HG03135 (cell line): Measurements from ENCODE around the gene TICAM2.

Experiments
- ATAC-seq: cut with Tn5 transposase; IDR thresholded peaks from one replicate; pipeline ENCODE4 v1.9.1; 2021; ENCODE audit warnings: mild to moderate bottlenecking, moderate library complexity; ENCODE audit not compliant: unreplicated experiment

The TICAM2 gene

DNA sequence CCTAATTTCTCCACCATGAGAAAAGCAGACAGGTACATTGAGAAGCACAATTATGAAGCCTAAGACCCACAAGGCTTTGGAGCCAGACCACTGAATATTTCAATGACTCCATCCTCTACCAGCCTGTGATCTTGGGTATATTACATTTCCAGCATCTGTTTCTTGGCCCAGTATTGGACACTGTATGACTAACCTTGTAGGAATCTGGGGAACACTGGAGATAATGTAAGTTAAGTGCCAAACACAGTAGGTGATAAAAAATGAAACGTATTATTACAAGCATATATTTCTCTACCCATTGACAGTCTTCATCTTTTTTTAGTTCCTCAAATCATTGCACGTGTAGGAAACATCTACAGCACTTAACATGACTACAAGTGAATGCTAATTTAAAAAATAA, 29.1 kb downstream of the TICAM2 start:
- no peak for ATAC-seq

DNA sequence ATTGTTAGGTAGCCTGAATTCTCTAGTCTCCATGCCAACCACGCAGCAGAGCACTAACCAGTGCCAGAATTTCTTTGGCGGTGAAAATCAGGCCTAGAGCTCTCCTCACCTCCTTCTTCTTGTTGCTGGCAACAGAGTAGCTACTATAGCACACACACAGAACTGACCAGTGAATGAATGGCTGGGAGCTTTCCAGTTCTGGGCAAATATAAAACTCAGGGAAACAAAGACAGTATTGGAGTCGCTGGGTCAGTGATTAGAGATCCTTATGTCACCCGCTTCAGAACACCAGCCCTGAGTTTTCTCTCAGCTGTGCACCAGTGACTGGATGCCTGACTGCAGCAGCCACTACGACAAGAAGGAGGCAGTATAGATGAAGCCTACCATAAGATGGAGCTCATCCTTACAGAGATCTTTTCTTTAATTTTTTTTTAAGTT, 30.8 kb downstream of the TICAM2 start:
- no peak for ATAC-seq

DNA sequence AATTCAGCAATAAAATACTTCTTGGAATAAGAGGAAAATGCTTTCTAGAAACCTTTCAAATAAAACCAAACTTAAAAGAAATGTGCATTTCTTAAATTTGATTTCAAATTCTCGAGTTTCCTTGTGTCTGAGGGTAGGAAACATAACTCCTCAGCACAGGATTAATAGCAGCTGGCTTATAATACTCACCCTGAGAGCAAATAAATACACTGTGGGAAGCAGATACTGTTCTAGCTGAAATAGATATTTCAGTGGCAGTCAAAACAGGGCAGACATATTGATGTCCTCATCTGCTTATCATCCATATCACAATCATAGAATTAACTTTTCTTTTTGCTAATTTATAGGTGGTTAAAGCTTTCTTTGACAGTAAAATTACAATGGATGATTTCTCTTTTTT, 33.6 kb downstream of the TICAM2 start:
- no peak for ATAC-seq

DNA sequence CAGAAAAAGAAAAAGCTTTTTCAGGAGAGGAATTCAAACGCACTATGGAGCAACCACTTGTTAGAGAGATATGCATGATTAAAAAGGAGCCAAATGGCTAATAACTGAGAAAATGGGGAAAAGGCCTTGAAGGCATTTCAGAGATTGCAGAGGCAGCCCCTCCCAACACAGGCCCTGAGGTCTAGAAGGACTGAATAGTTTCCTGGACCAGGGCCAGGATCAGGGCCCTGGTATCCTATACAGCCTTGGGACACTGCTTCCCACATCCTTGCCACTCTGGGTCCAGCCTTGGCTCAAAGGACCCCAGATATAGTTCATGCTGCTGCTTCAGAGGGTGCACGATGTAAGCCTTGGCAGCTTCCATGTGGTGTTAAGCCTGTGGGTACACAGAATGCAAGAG, 37.0 kb downstream of the TICAM2 start:
- no peak for ATAC-seq

DNA sequence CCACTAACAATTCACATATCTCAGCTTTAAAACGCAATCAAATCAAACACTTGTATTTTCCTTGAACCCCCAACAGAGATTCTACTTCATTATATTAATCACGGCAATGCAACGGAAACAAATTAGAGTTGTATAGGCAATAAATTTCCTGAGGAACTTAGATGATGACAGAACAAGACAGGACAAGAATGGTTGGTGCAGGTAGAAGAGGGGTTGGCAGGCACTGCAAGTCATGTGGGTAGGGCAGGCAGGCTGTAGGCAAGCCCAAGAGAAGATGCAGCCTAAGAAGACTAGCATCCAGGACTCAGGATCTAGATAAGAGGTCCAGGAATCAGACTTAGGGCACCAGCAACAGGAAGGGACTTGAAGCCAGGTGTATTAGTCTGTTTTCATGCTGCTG, 41.1 kb downstream of the TICAM2 start:
- ATAC-seq, result no peak

DNA sequence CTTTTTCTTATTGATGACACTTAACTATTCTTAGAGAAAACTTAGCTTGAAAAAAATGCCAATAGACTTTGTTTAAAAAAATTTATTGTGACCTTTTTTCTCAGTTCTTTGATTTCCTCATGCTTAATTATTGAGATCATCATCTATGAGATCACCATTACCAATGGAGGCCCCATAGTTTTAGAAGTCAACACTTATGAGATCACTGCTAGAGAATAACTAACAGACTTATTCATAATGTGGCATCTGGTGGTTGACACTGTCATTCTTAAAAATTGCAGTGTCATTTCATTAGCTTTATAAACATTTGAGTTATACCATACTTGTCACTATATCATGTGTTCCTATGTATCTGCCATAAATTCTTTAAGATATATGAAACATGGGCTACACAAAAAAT, 42.8 kb downstream of the TICAM2 start:
- no peak for ATAC-seq

DNA sequence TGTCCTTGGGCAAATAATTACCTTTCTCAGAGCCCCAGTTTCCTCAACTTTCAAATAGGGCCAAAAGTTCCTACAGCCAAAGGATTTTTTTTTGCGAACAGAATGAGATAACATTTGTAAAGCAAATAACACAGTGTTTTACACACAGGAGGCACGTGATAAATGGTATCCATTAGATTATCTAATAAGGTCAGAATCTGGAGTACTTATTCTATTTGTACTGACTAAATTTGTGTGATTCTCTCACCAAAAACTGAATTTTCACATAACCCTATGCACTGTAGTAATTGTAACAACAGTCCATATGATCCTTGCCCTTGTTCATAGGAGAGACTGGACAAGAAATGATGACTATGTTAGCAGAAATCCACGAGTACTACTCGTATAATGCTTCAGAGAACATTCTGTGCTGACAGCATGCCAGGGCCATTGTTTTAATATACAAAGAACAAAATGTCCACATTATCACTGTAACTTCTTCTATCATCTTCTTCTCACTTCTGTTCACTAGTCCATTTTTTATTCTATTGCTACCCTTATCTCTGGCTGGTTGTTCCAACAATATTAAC, 43.8 kb downstream of the TICAM2 start:
- ATAC-seq, result no peak

DNA sequence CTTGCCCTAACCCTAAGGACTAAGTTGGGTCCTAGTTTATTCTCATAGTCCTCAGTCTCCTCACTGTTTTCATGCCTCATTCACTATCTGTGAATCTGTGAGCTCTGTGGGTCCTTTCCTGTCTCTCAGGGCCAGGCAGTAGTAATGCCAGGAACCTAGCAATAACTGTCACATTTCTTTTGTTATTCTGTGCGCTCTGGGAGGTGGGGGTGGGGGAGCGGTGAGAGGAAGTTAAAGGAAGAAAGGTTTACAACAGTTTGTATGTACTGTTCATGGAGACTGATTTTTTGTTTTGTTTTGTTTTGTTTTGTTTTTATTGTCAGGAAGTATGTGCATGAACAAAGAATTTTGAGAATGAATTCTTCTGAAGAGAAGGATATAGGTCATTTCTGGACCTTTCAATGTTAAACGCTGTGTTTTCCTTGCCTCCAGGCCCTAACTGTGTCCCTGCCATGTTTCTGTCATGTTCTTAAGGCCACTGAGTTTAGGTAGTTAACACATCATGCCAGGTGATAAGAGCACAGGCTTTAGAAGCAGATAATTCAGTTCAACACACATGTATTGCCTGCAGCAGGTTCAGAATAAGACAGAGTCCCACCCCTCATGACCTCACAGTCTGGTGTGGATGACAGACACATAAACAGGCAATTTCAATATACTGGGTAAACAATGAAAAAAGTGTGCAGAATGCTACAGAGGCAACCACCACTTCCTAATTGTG, 44.5 kb downstream of the TICAM2 start:
- no peak for ATAC-seq

DNA sequence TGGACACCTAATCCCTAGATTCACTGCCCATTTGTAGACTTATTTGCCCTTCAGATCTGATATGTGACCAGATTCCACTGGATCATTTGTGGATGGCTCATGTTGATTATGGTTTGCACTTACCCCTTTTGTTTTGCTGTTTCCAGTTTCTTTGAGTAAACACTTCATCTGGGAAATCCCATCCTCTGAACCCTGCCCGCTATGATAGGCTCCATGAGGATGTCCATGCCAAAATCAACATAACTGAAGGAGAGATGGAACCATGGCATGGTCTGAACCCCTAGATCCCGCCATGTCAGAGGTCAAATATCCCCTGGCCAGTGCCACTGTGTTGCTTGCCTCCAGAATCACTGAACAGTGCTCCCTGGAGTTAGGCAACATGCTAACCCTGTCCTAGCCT, 46.0 kb downstream of the TICAM2 start:
- ATAC-seq, result no peak

DNA sequence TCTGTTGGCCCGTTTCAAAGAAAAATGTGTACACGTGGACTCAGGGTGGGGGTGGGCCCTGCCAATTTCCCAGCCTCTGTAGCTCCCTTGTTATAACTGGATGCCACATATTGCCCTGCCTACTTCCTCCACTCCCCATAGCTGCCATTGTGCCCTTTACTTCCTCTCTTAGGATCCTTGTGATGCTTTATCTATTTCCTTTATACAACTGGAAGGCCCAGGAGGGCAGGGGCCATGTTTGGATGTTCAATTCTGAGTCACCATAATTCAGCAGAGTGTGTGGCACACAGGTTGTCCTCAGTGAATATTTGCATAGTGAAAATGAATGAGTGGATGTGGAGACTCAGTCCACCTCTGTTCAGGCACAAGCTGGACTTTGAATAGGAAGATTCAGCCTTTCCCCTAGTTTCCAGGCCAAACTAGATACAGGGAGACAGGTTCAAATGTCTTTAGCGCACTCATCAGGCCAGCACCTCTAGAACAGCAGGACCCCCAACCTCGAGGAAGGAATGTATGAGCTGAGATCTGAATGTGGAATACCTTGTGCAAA, 47.1 kb downstream of the TICAM2 start:
- no peak for ATAC-seq

DNA sequence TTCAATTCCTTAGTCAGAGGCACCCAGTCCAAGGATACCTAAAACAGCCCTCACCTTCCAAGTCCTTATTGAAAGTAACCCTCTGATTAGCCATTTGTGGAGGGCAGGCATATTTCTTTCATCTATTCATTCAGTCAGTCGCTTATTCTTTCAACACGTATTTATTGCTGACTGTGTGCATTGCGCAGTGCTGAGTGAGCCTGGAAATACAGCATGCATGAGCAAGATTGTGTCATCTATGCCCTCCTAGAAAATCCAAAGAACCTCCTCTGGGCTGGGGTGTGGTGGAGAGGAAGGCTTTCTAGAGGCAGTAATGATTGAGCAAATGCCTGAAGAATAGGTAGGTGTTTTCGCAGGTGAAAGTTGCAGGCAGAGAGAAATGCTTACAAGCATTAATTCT, 49.2 kb downstream of the TICAM2 start:
- no peak for ATAC-seq

DNA sequence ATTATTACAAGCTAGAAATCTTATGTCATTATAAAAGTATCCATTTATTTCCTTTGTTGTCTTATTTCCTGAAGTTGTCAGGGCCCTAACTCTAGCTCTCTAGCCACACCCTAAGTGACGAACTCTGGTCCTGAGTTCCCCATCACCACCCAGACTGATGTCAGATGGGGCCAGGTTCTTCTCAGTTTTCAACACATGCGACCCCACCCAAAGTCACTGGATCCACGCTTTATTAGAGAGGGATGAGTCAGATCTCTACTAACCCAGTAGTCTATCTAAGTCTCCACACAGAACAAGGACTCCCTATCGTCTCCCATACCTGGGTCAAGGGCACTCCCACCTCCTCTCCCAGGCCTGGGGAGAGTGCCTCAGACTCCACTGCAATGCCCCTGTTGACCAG, 50.9 kb downstream of the TICAM2 start:
- ATAC-seq, result no peak

DNA sequence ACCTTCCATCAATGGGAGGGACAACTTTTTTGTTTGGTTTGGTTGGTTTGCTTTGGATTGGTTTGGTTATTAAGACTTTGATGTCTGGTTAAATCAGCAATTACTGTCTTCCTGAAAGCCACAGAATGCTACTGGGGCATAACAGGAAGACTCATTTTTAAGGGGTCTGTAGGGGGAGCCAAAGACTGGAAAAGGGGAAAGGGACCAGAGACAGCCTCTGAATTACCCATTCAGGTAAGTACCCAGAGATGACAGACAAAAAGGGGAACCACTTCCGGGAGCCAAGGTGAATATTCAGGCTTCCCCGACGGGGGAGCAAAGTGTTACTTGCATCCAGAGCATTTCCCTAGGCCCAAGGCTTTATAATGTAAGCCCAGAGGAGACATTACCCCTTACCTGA, 53.1 kb downstream of the TICAM2 start:
- no peak for ATAC-seq

DNA sequence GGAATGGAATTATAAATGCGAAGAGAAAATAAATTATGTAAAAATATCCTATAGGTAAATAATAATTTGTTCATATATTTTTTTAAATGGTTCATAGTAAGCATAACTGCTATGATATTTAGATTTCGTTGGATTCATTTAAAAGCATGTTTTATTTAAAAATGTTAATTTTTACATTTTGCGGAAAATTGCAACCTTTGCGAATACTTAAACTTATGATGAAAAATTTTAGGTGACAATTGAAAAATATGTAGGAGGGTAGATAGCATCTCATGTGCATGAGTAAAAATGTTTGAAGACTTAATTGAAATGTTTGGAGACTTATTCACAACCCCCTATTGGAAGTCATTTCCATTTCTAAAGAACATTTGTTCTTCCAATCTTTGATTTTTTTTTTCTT, 53.6 kb downstream of the TICAM2 start:
- ATAC-seq, result no peak

DNA sequence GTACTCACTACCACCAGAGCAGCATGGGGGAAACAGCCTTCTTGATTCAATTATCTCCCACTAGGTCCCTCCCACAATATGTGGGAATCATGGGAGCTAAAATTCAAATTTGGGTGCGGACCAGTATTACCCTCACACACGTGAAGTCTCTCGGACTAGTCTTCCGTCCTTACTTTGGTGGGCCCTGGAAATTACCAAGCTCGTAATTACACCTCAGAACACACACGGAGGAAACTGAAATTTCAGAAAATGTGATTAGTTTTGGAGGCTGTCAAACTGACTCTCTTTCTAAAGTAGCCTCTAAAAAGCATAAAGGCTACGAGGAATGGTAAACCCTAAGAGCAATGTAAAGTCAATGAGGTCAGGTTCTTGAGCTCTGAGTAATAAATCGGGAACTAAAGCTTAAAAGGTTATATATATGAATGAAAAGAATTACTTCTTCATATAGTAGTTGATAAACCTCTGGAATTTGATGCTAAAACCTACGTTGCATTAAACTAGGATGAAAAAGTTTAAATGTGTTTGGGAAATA, 56.9 kb downstream of the TICAM2 start:
- ATAC-seq, result no peak

DNA sequence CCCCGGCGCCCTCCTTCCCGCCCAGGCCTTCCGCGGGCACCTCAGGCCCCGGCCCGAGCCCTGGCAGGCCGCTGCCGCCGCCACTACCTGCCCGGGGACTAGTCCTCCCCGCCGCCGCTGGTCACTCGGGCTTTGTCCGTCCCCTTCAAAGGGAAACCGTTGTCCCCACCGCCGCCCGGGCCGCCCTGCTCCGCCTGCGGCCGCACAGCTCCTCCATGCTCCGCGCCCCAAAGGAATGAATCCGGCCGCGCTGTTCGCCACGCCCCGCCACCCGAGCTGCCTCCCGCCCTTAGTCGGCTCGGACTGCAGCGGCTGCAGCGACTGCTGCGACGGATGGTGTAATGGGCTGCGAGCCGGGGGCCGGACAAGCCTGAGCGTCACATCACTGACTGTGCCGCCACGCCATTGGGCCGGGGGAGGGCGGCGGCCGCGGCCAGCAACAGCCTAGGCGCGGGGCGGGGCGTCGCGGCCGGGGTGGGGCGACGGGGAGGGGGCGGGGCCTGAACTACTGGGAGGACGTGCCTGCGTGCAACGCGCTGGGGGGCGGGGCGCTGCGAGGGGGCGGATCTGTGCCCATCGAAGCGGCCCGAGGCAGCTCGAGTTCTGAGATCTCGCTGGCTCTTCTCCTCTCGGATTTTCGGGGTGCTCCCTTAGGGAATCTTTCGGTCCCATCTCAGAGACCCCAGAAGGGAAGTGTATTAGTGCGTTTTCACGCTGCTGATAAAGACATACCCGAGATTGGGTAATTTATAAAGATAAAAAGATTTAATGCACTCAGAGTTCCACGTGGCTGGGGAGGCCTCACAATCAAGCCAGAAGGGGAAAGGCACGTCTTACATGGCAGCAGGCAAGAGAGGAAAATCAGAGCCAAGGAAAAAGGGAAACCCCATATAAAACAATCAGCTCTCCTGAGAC, 57.6 kb downstream of the TICAM2 start, which contains the start of gene FEM1C:
Gene FEM1C (minus strand): TSS at position 340 of the 915 bp plus-strand sequence. CDS start 1,282 bp downstream, outside the sequence.
- ATAC-seq, result peak; percentile 98

DNA sequence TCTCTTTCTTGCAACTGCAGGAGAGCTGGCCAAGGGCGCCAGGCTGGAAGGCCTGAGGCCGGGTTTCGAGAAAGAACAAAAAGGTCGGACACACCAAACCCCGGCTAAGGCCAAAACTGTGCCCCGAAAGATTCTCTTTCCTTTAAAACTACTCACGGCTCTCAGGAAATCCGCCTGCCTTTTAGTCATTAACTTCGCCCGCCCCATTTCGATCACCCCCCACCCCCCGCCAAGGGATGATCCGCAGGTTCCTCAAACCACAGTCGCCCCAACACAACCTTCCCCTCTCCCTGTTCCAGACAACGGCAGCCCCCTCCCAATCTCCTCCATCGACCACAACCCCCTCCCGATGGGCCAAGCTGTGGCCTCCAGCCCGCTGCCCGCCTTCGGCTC, 58.2 kb downstream of the TICAM2 start:
- peak; percentile 5 for ATAC-seq

DNA sequence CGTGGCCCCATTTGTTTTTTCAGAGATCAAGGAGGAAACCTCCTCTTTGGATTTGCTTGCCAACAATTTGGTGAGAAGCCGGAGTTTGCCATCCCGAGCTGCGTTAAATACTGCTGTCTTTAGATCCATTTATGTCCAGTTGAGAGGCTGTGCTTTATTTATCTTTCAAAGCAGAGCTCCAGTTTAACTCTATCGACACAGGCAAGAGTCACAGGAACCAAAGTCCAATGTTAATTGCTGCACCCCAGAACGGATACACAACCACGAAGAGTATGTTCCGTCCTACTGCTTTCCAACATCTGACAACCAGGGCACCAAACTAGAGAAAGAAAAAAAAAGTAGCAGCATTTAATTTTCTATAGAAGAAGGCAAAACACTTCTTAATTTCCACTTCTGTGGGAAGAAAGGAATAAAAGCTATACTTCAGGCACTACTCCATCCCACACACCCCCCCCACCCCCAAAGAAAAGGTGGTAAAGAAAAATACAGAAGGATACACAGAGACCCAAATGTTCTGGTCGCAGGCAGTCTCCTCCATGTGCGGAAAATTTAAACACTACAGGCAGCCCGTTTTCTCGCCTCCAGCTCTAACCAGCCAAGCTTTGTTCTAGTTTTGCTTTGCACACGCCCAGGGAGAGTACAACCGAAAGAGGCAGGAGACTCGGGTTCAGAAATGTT, 58.8 kb downstream of the TICAM2 start:
- ATAC-seq, result peak; percentile 35

DNA sequence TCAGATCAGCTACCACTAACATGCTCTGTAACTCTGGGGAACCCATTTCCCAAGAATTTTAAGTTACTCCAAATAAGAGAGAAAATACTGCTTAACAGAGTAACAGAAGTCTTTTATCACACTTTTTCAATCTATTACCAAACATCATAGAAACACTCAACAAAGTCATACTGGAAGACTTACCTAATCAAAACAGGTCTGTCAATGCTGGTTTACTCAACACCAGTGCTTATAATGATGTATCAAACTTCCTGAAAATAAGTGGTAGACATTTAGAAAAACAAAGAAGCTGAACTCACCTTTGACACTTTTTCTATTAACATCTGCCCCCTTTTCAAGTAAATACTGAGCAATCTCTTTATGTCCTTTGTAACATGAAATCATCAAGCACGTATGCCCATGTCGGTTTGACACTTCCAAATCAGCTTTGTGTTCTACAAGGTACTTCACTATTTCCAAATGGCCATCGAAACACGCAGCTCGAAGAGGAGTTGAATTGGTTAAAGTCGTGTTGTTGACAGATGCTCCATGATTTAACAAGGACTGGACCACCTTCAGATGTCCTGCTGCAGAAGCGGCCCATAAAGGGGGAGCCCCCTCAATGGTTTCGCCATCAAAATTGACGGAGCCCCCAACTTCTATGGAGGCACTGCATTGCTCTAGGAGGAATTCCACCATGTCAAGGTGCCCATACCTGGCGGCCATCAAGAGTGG, 59.5 kb downstream of the TICAM2 start:
- no peak for ATAC-seq

DNA sequence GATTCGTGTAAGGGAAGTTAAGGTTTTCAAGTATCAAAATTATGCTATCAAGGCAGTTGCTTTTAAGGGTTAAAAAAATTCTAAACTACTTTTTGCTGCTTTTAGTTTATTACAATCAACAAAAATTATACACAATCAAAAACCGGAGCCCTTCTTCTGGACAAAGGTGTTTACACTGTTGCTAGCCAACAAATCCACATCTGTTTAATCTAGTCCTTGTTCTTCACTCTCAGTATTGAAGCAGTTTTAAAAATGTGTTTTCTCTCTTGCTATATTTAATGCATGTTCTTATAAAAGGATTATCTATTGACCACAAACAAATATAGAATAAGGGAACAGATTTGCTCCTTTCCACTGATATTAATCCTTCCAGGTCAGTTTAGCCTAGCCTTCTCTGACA, 60.2 kb downstream of the TICAM2 start:
- no peak for ATAC-seq
